Upper lobe of right lung (tissue), 1 donor: ENCODE measurements around the gene IGFBP6. TPM values are rescaled to one million over a fixed set of nuclear protein-coding genes. Genes with fewer than 3 reads are reported as not detected.
A peak's percentile ranks its signal among the peaks of the same experiment; 100 is the strongest.

Experiments
- ATAC-seq: fragments of 200-7000 bp; cut with Tn5 transposase; one replicate; pipeline ENCODE4 v1.9.1; 2020; ENCODE audit warnings: mild to moderate bottlenecking, moderate library complexity
- DNase-seq: peaks from one replicate; pipeline ENCODE4 v3.0.0-alpha.2; 2020
- H3K27ac ChIP-seq: fragments of 200-600 bp; one replicate; pipeline ENCODE4 v1.8.0; 2022
- H3K27me3 ChIP-seq: fragments of 200-600 bp; one replicate; pipeline ENCODE4 v1.8.0; 2022; ENCODE audit warnings: mild to moderate bottlenecking
- H3K36me3 ChIP-seq: fragments of 200-600 bp; one replicate; pipeline ENCODE4 v1.8.0; 2022
- H3K4me1 ChIP-seq: fragments of 200-600 bp; one replicate; pipeline ENCODE4 v1.8.0; 2022
- H3K4me3 ChIP-seq: fragments of 200-600 bp; one replicate; pipeline ENCODE4 v1.8.0; 2022; ENCODE audit warnings: mild to moderate bottlenecking
- H3K9me3 ChIP-seq: fragments of 200-600 bp; one replicate; pipeline ENCODE4 v1.8.0; 2022
- intact Hi-C: fragments of 100-400 bp; cut with DNase I; formaldehyde crosslinking; loops from one replicate; pipeline ENCODE4 v1.11.0; 2022
- total RNA-seq: library from RNA; stranded (reverse); fragmentation: NEBNext Ultra II Directional; extraction: Animal tissue kit (Norgen Biotek cat#: 25700); gene quantifications from one replicate; pipeline ENCODE4 v1.2.1, GENCODE V29; 2021
- TF ChIP-seq, protein P1 (sequence below): fragments of 200-600 bp; IDR thresholded peaks from one replicate; pipeline ENCODE4 v1.8.0; 2022; ENCODE audit warnings: antibody characterized with exemption
- donor health status: DM: no; HTN: yes; CAD: no; lungs with severe emphysema.

Gene IGFBP6
- total RNA-seq, 1 donor from 2014 or later = 34.6 TPM

DNA sequence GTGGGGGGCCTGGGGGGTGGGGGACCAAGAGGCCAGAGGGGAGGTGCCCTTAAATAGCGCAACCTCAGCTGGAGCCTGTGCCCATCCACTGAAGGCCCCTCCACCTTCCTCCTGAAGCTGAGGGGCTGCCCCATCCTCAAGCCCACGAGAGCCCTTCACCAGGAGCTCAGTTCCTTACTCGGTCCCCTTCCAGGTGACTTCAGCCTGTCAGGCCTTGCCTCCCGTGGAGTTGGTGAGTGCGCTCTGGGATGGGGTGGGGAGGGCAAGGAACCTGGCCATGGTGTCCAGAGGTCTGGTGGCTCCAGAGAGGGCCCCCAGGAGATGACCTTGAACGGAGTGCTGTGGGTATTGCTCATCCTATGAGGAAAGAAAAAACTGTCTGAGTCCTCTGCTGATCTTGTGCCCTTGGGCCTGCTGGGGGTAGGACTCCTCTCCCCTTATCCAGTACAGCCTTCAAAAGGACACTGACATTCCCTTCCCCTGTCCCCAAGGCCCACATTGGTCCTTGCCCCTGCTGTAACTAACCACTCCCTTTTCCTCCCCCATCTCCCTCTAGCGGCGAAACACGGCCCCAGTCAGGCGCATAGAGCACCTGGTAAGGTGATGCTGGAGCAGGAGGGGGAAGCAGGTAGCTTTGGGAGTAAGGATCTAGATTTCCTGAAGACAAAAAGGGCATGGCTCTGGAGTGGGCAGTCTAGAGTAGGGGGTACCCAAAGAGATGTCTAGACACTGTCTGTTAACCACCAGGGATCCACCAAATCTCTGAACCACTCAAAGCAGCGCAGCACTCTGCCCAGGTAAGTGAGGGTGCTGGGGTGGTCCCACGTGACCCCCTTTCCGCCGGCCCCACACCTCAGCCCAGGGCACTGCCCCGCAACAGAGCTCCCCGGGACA lies 44.0 kb upstream of the IGFBP6 start:
- peaks cover 47% of the 10 kb centered on the region for H3K4me1 ChIP-seq
- peaks cover 55% of the 10 kb centered on the region for H3K36me3 ChIP-seq
- H3K4me3 ChIP-seq = peak overlapping the region; percentile 86
- no peaks in the 10 kb centered on the region for H3K27me3 ChIP-seq
- no peaks in the 10 kb centered on the region for H3K9me3 ChIP-seq
- ATAC-seq (peak; percentile 26), DNase-seq (peak; percentile 86)
- TF ChIP-seq, protein P1, sequence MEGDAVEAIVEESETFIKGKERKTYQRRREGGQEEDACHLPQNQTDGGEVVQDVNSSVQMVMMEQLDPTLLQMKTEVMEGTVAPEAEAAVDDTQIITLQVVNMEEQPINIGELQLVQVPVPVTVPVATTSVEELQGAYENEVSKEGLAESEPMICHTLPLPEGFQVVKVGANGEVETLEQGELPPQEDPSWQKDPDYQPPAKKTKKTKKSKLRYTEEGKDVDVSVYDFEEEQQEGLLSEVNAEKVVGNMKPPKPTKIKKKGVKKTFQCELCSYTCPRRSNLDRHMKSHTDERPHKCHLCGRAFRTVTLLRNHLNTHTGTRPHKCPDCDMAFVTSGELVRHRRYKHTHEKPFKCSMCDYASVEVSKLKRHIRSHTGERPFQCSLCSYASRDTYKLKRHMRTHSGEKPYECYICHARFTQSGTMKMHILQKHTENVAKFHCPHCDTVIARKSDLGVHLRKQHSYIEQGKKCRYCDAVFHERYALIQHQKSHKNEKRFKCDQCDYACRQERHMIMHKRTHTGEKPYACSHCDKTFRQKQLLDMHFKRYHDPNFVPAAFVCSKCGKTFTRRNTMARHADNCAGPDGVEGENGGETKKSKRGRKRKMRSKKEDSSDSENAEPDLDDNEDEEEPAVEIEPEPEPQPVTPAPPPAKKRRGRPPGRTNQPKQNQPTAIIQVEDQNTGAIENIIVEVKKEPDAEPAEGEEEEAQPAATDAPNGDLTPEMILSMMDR = peak; percentile 67
- H3K27ac ChIP-seq = peak overlapping the region; percentile 98
- intact Hi-C loops = no loop called here

DNA sequence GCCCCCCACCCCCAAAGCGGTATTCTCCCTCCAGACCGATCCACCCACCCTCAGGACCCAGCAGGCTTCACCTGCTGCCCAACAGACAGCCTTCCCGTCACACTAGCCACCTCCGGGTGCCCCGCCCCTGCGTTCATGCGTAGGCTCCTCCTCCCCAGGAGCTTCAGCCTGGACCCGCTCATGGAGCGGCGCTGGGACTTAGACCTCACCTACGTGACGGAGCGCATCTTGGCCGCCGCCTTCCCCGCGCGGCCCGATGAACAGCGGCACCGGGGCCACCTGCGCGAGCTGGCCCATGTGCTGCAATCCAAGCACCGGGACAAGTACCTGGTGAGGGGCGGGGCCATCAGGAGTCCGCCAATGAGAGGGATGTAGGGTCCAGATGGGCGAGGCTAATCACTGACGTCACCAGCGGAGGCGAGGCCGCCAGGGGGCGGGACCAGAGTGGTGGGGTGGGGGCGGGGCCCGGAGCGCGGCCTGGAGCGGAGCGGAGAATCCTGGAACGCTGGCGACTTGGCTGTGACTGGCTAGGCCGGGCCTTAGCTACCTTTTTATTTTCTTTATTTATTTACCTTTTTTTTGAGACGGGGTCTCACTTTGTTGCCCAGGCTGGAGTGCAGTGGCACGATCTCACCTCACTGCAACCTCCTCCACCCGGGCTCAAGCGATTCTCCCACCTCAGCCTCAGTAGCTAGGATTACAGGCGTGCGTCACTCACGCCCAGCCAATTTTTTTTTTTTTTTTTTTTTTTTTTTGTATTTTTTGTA lies 43.2 kb upstream of the IGFBP6 start:
- Histone ChIP-seq H3K36me3 (peaks cover 63% of the 10 kb centered on the region), H3K9me3 (no peaks in the 10 kb centered on the region), H3K4me3 (peak overlapping the region; percentile 86), H3K27ac (peak overlapping the region; percentile 98), H3K4me1 (peaks cover 42% of the 10 kb centered on the region), H3K27me3 (no peaks in the 10 kb centered on the region)
- DNase-seq = peak; percentile 97
- TF ChIP-seq, protein P1 = no peak
- intact Hi-C loops = no loop called here
- peak; percentile 82 for ATAC-seq

DNA sequence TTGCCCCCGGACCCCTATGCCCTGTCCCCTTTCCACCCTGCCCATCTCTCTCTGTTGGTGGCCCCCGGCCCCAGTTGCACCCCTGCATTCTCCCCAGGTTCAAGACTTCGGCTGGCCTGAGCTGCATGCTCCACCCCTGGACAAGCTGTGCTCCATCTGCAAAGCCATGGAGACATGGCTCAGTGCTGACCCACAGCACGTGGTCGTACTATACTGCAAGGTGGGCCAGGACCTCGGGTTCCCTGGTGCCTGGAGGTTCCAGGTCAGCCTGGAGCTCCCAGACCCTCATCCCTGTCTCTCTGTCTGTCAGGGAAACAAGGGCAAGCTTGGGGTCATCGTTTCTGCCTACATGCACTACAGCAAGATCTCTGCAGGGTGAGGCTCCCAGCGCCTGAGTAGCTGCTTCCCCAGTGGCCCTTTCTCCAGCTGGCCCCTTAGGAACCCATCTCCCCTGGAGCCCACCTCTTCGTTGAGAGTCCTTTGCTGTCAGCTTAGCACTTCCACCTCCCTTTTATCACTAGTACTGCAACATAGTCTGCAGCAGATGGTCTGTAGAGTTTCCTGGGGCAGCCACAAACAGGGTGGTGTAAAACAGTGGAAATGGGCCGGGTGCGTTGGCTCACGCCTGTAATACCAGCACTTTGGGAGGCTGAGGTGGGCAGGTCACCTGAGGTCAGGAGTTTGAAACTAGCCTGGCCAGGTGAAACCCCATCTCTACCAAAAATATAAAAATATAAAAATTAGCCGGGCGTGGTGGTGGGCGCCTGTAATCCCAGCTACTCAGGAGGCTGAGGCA lies 41.8 kb upstream of the IGFBP6 start:
- peaks cover 53% of the 10 kb centered on the region for H3K4me1 ChIP-seq
- DNase-seq (peak; percentile 62), ATAC-seq (no peak)
- H3K36me3 ChIP-seq = peaks cover 77% of the 10 kb centered on the region
- H3K27me3 ChIP-seq = no peaks in the 10 kb centered on the region
- no peak overlapping the region for H3K4me3 ChIP-seq
- TF ChIP-seq, protein P1 = no peak
- no peaks in the 10 kb centered on the region for H3K9me3 ChIP-seq
- H3K27ac ChIP-seq = no peak overlapping the region
- intact Hi-C loops = no loop called here

DNA sequence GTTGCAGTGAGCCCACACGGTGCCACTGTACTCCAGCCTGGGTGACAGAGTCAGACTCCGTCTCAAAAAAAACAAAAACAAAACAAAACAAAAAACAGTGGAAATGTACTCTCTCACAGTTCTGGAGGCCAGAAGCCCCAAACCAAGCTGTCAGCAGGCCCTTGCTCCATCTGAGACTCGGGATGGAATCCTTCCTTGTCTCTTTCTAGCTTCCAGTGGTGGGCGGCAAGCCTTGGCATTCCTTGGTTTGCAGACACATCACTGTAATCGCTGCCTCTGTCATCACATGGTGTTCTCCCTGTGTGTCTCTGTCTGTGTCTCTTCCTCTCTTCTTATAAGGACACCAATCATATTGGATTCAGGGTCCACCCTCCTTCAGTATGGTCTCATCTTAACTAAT lies 41.2 kb upstream of the IGFBP6 start:
- Histone ChIP-seq H3K9me3 (no peaks in the 10 kb centered on the region), H3K4me1 (peaks cover 57% of the 10 kb centered on the region), H3K36me3 (peaks cover 83% of the 10 kb centered on the region), H3K4me3 (no peak overlapping the region), H3K27ac (no peak overlapping the region), H3K27me3 (no peaks in the 10 kb centered on the region)
- ATAC-seq = no peak
- DNase-seq = peak; percentile 20
- TF ChIP-seq, protein P1 = no peak
- intact Hi-C loops = no loop called here

DNA sequence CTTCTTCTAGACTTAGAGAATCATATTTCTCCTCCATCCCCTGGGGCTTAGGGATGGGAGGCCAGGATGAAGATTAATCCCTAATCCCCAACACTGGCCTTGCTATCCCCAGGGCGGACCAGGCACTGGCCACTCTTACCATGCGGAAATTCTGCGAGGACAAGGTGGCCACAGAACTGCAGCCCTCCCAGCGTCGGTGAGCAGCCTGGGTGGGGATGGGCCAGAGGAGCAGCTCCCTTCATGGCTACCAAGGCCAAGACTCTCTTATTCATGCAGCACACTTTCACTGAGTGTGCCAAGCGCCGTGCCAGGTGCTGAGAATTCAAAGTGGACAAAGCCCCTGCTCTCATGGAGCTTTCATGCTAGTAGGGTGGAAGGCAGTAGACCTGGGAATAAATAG lies 40.6 kb upstream of the IGFBP6 start:
- H3K27ac ChIP-seq = no peak overlapping the region
- H3K4me1 ChIP-seq = peaks cover 58% of the 10 kb centered on the region
- H3K36me3 ChIP-seq = peaks cover 89% of the 10 kb centered on the region
- no peak overlapping the region for H3K4me3 ChIP-seq
- ATAC-seq (no peak), DNase-seq (peak; percentile 48)
- intact Hi-C loops = no loop called here
- TF ChIP-seq, protein P1 = no peak
- H3K9me3 ChIP-seq = no peaks in the 10 kb centered on the region
- no peaks in the 10 kb centered on the region for H3K27me3 ChIP-seq
